Fibroblast of gingiva (primary cell): Measurements from ENCODE around the gene GRID1.
"Not testable (repeated sequence)": the region's sequence is repeated elsewhere in the genome, so short reads cannot be mapped to it uniquely, and the experiment has no call there.

Source experiments
- DNase-seq: peaks from one replicate; pipeline ENCODE4 v3.0.0-alpha.2; 2011; ENCODE audit warnings: low read depth

GRID1 gene

GRCh38 chr10:86033581-86033980, 333.0 kb downstream of the GRID1 start:
- DNase-seq, result no peak

- not testable (repeated sequence) for DNase-seq
Observed at GRCh38 chr10:86032087-86032486, 334.5 kb downstream of the GRID1 start.

GRCh38 chr10:86030312-86030711, 336.3 kb downstream of the GRID1 start:
- no peak for DNase-seq

GRCh38 chr10:86027346-86027745, 339.2 kb downstream of the GRID1 start:
- no peak for DNase-seq

GRCh38 chr10:86025509-86025908, 341.1 kb downstream of the GRID1 start:
- no peak for DNase-seq

GRCh38 chr10:86024281-86025041, 342.1 kb downstream of the GRID1 start:
- DNase-seq, result no peak

GRCh38 chr10:86023931-86024280, 342.7 kb downstream of the GRID1 start:
- DNase-seq, result no peak

GRCh38 chr10:86023336-86023735, 343.3 kb downstream of the GRID1 start:
- no peak for DNase-seq

- no peak for DNase-seq
Observed at GRCh38 chr10:86022906-86023305, 343.7 kb downstream of the GRID1 start.

- no peak for DNase-seq
Observed at GRCh38 chr10:86020134-86020533, 346.5 kb downstream of the GRID1 start.

- no peak for DNase-seq
Observed at GRCh38 chr10:86019141-86019540, 347.5 kb downstream of the GRID1 start.

GRCh38 chr10:86018735-86019058, 347.9 kb downstream of the GRID1 start:
- DNase-seq, result no peak

GRCh38 chr10:86017841-86018734, 348.5 kb downstream of the GRID1 start:
- DNase-seq, result no peak

- DNase-seq, result no peak
Observed at GRCh38 chr10:86013568-86013967, 353.0 kb downstream of the GRID1 start.

GRCh38 chr10:86007171-86007570, 359.4 kb downstream of the GRID1 start:
- no peak for DNase-seq

GRCh38 chr10:86004337-86004736, 362.3 kb downstream of the GRID1 start:
- DNase-seq, result no peak

- no peak for DNase-seq
Observed at GRCh38 chr10:86003201-86003621, 363.4 kb downstream of the GRID1 start.

GRCh38 chr10:86001521-86001920, 365.1 kb downstream of the GRID1 start:
- DNase-seq, result no peak

GRCh38 chr10:85997544-85997943, 369.1 kb downstream of the GRID1 start:
- no peak for DNase-seq

GRCh38 chr10:85995791-85996190, 370.8 kb downstream of the GRID1 start:
- no peak for DNase-seq

GRCh38 chr10:85993840-85994507, 372.6 kb downstream of the GRID1 start:
- DNase-seq, result no peak

GRCh38 chr10:85993140-85993539, 373.5 kb downstream of the GRID1 start:
- no peak for DNase-seq

GRCh38 chr10:85992324-85992723, 374.3 kb downstream of the GRID1 start:
- no peak for DNase-seq
